HL-60 (cell line): ENCODE data around the gene DOCK8.
"Not testable (repeated sequence)": the region's sequence is repeated elsewhere in the genome, so short reads cannot be mapped to it uniquely, and the experiment has no call there.

Experiments
- DNase-seq, 2 experiments: peaks; one replicate each; pipeline ENCODE4 v3.0.0-alpha.2; 2010 to 2020; ENCODE audit warnings: low read depth in 1 of 2, low spot score in 1 of 2
- H3K27ac ChIP-seq: fragments of 250-450 bp; sonication (Bioruptor Pico); replicated peaks from 2 replicates; pipeline ENCODE4 v1.5.1; 2020; ENCODE audit warnings: mild to moderate bottlenecking, moderate library complexity
- H3K27me3 ChIP-seq: fragments of 250-450 bp; sonication (Bioruptor Pico); 2 replicates; pipeline ENCODE4 v1.5.1; 2021; ENCODE audit warnings: mild to moderate bottlenecking, moderate library complexity; ENCODE audit not compliant: insufficient read depth, poor library complexity, severe bottlenecking
- H3K4me3 ChIP-seq: replicated peaks from 2 replicates; pipeline ENCODE4 v1.5.1; 2011; ENCODE audit warnings: mild to moderate bottlenecking, control low read depth, low read length; ENCODE audit not compliant: insufficient read depth
- CTCF ChIP-seq: IDR thresholded peaks from one replicate; pipeline ENCODE4 v1.5.1; 2011; ENCODE audit warnings: low read length, control low read depth, inconsistent platforms; ENCODE audit not compliant: insufficient read depth
- GABPA ChIP-seq: IDR thresholded peaks from 2 replicates; pipeline ENCODE4 v1.6.1; 2012; ENCODE audit warnings: low read depth
- POLR2AphosphoS5 ChIP-seq: IDR thresholded peaks from 2 replicates; pipeline ENCODE4 v1.6.1; 2012; ENCODE audit warnings: low read depth
- REST ChIP-seq: IDR thresholded peaks from 2 replicates; pipeline ENCODE4 v1.6.1; 2012; ENCODE audit warnings: low read depth; ENCODE audit not compliant: insufficient replicate concordance
- SPI1 ChIP-seq: IDR thresholded peaks from 2 replicates; pipeline ENCODE4 v1.6.1; 2012; ENCODE audit warnings: low read depth, mild to moderate bottlenecking, borderline replicate concordance

DOCK8 gene

DNA sequence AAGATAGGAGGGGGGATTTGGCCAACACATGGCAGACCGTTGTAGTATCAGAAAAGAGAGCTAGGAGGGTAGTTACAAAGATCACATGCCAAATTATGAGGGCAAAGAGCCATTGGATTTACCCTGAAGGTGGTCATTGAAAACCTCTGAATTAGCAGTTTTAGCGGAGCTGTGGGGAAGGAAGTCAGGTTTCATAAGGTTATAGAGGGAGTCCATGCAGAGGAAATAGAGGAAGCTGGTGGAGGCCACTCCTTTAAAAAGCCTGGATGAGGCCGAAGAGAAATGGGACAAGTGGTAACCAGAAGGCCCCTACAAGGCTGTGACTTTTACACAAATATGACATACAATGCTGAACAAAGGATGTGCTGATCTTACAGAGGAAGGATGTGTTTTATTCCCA lies 13.2 kb downstream of the DOCK8 start:
- Histone ChIP-seq H3K4me3 (no peak overlapping the region), H3K27ac (peak overlapping the region; percentile 30; the same call in 1 of the 2 replicates), H3K27me3 (no peaks in the 10 kb centered on the region)
- peak in 1 of 2 experiments; percentile 70 for DNase-seq
- TF ChIP-seq GABPA = no peak
- TF ChIP-seq SPI1 = peak; percentile 89

GRCh38 chr9:228929-229695 lies 14.4 kb downstream of the DOCK8 start:
- no peaks in the 10 kb centered on the region for H3K27me3 ChIP-seq
- TF ChIP-seq POLR2AphosphoS5 (no peak), SPI1 (no peak), GABPA (no peak), REST (no peak), CTCF (no peak)
- H3K27ac ChIP-seq = no peak overlapping the region
- no peak for DNase-seq
- no peak overlapping the region for H3K4me3 ChIP-seq

DNA sequence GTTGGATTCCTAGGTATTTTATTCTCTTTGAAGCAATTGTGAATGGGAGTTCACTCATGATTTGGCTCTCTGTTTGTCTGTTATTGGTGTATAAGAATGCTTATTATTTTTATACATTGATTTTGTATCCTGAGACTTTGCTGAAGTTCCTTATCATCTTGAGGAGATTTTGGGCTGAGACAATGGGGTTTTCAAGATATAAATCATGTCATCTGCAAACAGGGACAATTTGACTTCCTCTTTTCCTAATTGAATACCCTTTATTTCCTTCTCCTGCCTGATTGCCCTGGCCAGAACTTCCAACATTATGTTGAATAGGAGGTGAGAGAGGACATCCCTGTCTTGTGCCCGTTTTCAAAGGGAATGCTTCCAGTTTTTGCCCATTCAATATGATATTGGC lies 17.0 kb downstream of the DOCK8 start:
- not testable (repeated sequence) for DNase-seq, H3K27me3 ChIP-seq, H3K27ac ChIP-seq, H3K4me3 ChIP-seq

DNA sequence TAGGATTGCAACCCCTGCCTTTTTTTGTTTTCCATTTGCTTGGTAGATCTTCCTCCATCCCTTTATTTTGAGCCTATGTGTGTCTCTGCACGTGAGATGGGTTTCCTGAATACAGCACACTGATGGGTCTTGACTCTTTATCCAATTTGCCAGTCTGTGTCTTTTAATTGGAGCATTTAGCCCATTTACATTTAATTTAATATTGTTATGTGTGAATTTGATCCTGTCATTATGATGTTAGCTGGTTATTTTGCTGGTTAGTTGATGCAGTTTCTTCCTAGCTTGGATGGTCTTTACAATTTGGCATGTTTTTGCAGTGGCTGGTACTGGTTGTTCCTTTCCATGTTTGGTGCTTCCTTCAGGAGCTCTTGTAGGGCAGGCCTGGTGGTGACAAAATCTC lies 19.0 kb downstream of the DOCK8 start:
- not testable (repeated sequence) for DNase-seq, H3K4me3 ChIP-seq, H3K27me3 ChIP-seq, H3K27ac ChIP-seq

DNA sequence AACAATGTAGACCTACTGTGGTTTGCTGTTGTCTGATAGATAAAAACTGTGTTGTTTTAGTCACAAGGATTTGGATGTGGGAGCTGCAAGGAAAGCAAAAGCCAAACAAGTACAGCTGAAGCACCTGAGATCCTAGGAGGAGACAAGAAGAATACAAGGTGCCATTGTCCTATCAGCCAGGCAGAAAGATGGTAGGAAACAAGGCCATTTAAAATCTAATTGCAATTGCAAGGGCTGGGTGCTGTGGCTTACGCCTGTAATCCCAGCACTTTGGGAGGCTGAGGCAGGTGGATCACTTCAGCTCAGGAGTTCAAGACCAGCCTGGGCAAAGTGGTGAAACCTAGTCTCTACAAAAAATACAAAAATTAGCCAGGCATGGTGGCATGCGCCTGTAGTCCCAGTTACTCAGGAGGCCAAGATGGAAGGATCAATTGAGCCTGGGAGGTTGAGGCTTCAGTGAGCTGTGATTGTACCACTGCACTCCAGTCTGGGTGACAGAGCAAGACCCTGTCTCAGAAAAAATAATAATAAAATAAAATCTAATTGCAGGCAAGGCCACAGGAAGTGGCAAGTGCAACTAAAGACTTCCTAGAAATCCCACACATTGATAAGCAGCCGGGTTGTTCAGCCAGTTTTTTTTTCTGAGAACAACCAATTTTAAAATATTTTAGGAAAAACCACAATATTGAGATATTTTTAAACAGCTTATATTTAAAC lies 22.6 kb downstream of the DOCK8 start:
- H3K27ac ChIP-seq = no peak overlapping the region
- TF ChIP-seq GABPA (no peak), CTCF (no peak), POLR2AphosphoS5 (no peak), SPI1 (no peak), REST (no peak)
- no peak for DNase-seq
- H3K27me3 ChIP-seq = no peaks in the 10 kb centered on the region
- no peak overlapping the region for H3K4me3 ChIP-seq
